Nephron progenitor cell (in vitro differentiated cells): ENCODE results near the gene PRRG1.

ENCODE experiments used
- DNase-seq: peaks from one replicate; pipeline ENCODE4 v3.0.0; 2021
- H3K27ac Mint-ChIP-seq: 2 replicates; pipeline ENCODE4 v1.8.0; 2021; ENCODE audit warnings: mild to moderate bottlenecking, moderate library complexity, mixed read lengths
- H3K27me3 Mint-ChIP-seq: 2 replicates; pipeline ENCODE4 v1.8.0; 2021; ENCODE audit warnings: mild to moderate bottlenecking, low read depth, mixed read lengths; ENCODE audit not compliant: poor library complexity
- H3K36me3 Mint-ChIP-seq: 2 replicates; pipeline ENCODE4 v1.8.0; 2021; ENCODE audit warnings: low read depth, mixed read lengths
- H3K4me1 Mint-ChIP-seq: 2 replicates; pipeline ENCODE4 v1.8.0; 2021; ENCODE audit warnings: mixed read lengths
- H3K4me3 Mint-ChIP-seq: 2 replicates; pipeline ENCODE4 v1.8.0; 2021; ENCODE audit warnings: mild to moderate bottlenecking, moderate library complexity, mixed read lengths
- H3K9me3 Mint-ChIP-seq: 2 replicates; pipeline ENCODE4 v1.8.0; 2021; ENCODE audit warnings: mild to moderate bottlenecking, moderate library complexity, mixed read lengths
- CTCF ChIP-seq: fragments of 200-600 bp; sonication (generic); IDR thresholded peaks from 2 replicates; pipeline ENCODE4 v1.5.0; 2021; ENCODE audit warnings: antibody characterized with exemption

The PRRG1 gene

GRCh38 chrX:37380924-37381323 lies 31.8 kb downstream of the PRRG1 start:
- Mint-ChIP-seq H3K4me3 (no peak overlapping the region), H3K36me3 (no peaks in the 10 kb centered on the region), H3K9me3 (peaks cover 19% of the 10 kb centered on the region), H3K27me3 (no peaks in the 10 kb centered on the region), H3K4me1 (no peaks in the 10 kb centered on the region), H3K27ac (no peak overlapping the region)
- TF ChIP-seq CTCF = no peak
- DNase-seq = no peak

- no peak for DNase-seq
- H3K36me3 Mint-ChIP-seq = peaks cover 21% of the 10 kb centered on the region
- TF ChIP-seq CTCF = no peak
- H3K27me3 Mint-ChIP-seq = no peaks in the 10 kb centered on the region
- H3K9me3 Mint-ChIP-seq = peaks cover 29% of the 10 kb centered on the region
- H3K4me3 Mint-ChIP-seq = no peak overlapping the region
- no peak overlapping the region for H3K27ac Mint-ChIP-seq
- H3K4me1 Mint-ChIP-seq = no peaks in the 10 kb centered on the region
Measured at GRCh38 chrX:37383313-37383712, 34.1 kb downstream of the PRRG1 start.

- H3K36me3 Mint-ChIP-seq = peaks cover 45% of the 10 kb centered on the region
- H3K27me3 Mint-ChIP-seq = no peaks in the 10 kb centered on the region
- no peaks in the 10 kb centered on the region for H3K4me1 Mint-ChIP-seq
- H3K27ac Mint-ChIP-seq = no peak overlapping the region
- H3K9me3 Mint-ChIP-seq = peaks cover 61% of the 10 kb centered on the region
- H3K4me3 Mint-ChIP-seq = no peak overlapping the region
- DNase-seq = no peak
- TF ChIP-seq CTCF = no peak
Measured at GRCh38 chrX:37388413-37388812, 39.2 kb downstream of the PRRG1 start.

GRCh38 chrX:37405956-37406355 lies 56.8 kb downstream of the PRRG1 start:
- Mint-ChIP-seq H3K27ac (no peak overlapping the region), H3K4me3 (no peak overlapping the region), H3K36me3 (peaks cover 21% of the 10 kb centered on the region), H3K9me3 (peaks cover 27% of the 10 kb centered on the region), H3K4me1 (no peaks in the 10 kb centered on the region), H3K27me3 (no peaks in the 10 kb centered on the region)
- DNase-seq = no peak
- TF ChIP-seq CTCF = no peak

GRCh38 chrX:37407736-37408135 lies 58.6 kb downstream of the PRRG1 start:
- Mint-ChIP-seq H3K9me3 (peaks cover 23% of the 10 kb centered on the region), H3K27ac (no peak overlapping the region), H3K27me3 (no peaks in the 10 kb centered on the region), H3K4me1 (no peaks in the 10 kb centered on the region), H3K4me3 (no peak overlapping the region), H3K36me3 (peaks cover 21% of the 10 kb centered on the region)
- TF ChIP-seq CTCF = no peak
- DNase-seq = no peak

- Mint-ChIP-seq H3K36me3 (peaks cover 26% of the 10 kb centered on the region), H3K9me3 (peaks cover 15% of the 10 kb centered on the region), H3K4me3 (no peak overlapping the region), H3K27me3 (no peaks in the 10 kb centered on the region), H3K4me1 (no peaks in the 10 kb centered on the region), H3K27ac (no peak overlapping the region)
- no peak for DNase-seq
- TF ChIP-seq CTCF = no peak
Measured at GRCh38 chrX:37409278-37409677, 60.1 kb downstream of the PRRG1 start.
